Measurements from ENCODE around the gene KCNA2. TPM values are rescaled to one million over a fixed set of nuclear protein-coding genes. Genes with fewer than 3 reads are reported as not detected.

The KCNA2 gene
- total RNA-seq, 2 experiments from 2014 or later: 0.13 to 0.15 TPM

- CTCF ChIA-PET: interaction anchor here (0.6 kb wide), 1 partner anchor 58 kb away, joined by 3 read pairs; no protein-coding TSS in a partner anchor
- POLR2A ChIA-PET: no interaction called here
Measured at GRCh38 chr1:110585481-110585880, 20.7 kb downstream of the KCNA2 start.

DNA sequence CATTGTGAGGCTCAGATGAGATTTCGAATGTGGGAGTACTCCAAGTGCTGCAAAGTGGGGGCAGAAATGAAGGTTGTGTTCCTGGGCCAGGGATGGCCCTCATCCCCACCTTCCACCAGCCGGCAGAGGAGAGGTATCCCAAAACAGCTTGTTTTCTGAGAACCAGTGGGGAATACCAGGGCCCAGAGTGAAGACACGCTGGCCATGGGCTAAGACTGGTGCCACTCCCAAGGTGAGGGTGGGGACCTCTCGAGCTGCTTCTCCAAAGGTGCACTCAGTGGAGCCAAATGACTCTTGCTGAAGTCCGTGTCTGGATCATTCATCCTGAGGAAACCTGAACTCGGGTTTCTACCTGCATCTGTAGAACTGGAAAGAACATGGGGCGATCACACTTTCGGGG is 22.1 kb downstream of the KCNA2 start:
- ChIA-PET CTCF (no interaction called here), POLR2A (no interaction called here)

DNA sequence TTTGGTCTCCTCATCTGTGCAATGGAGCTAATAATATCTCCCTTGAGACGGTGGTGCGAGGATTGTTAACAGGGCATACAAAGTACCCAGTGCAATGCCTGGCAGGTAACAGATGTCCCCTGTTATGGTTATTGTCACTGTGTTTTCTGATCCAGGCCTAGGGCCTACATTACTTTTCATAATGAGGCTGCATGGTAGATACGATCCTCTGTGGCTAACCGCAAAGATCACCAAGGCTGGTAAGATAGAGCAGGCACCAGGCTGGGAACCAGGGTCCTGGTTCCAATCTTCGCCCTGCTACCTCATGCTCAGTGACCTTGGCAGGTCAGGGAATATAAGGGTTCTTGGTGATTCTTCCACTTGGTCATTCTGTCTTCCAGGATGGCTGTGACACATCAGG is 22.7 kb downstream of the KCNA2 start:
- ChIA-PET CTCF (no interaction called here), POLR2A (no interaction called here)

- ChIA-PET POLR2A (no interaction called here), CTCF (no interaction called here)
Measured at GRCh38 chr1:110582378-110582777, 23.8 kb downstream of the KCNA2 start.

DNA sequence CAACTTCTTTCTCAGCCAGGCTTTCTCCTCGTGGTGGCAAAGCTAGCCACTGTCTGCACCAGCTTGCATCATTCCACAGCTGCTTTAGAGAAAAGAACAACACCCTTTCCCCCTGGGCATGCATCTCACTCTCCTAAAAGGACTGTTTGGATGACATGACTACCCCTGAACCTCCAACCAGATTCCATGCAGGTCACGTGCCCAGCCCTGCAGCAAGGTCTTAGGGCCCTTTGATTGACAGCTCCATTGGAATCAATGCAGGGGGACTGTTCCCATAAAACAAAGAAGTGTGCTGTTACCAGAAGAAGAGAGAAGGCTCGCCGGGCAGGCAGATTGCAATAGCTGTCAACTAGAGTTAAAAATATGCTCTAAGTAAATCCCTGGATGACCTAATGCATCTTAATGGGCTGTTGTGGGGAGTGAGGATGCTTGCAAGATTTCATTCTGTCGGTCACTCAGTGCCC is 24.4 kb downstream of the KCNA2 start:
- POLR2A ChIA-PET: no interaction called here
- CTCF ChIA-PET: no interaction called here

- ChIA-PET CTCF (no interaction called here), POLR2A (no interaction called here)
Measured at GRCh38 chr1:110580244-110580643, 25.9 kb downstream of the KCNA2 start.

DNA sequence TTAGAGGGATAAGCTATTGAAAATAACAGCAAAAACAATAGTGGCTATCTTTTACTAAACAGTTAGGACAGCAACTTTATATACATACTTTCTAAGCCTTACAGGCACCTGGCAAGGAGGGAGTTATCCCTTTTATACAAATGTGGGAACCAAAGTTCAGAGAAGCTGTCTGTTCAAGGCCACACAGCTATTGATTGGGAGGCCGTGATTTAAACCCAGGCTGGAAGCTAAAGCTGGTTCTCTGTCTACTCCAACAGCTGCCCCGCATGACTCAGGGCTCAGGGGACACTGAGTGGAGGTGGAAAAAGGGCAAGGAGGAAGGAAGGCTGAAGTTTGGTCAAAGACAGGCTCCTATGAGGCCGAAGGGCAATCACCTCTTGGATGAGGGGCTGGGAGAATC is 26.7 kb downstream of the KCNA2 start:
- CTCF ChIA-PET: no interaction called here
- POLR2A ChIA-PET: no interaction called here

- CTCF ChIA-PET: no interaction called here
- POLR2A ChIA-PET: no interaction called here
Measured at GRCh38 chr1:110576441-110576840, 29.7 kb downstream of the KCNA2 start.

DNA sequence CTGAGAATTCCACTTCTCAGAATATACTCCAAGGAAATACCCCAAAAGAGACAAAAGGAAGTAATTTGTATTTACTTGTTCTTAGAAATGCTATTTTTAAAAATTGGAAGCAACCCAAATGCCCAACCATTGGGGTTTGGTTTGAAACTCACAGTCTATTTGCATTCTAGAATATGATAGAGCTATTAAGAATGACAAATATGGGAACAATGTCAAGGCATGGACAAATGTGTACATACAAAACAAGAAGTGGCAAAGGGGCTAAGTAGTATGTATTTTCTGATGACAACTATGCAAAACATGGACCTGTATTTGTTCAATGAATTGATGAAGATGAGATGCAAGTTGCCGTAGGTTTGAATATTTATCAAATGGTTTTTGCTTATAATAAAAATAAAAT is 32.8 kb downstream of the KCNA2 start:
- ChIA-PET CTCF (interaction anchor here (0.7 to 1.0 kb wide), 2 partner anchors 34 to 111 kb away, joined by 3 read pairs; no protein-coding TSS in a partner anchor), POLR2A (no interaction called here)

DNA sequence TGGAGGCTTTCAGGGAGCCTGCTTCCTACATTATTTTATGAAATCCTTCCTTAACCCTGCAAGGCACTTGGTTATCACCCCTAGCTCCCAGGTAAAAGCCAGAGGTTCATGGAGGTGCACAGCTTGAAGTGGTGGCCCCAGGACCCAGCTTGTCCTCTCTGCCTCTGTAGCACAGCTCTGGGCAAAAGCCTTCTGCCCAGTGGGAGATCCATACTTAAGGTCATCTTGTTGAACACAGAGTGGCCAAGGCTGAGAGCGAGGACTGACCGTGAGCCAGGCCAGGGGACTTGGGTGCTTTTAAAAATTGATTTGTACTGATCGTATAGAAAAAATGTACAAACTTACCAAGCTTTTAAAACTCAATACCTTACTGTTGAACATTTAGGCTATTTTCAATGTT is 33.4 kb downstream of the KCNA2 start:
- POLR2A ChIA-PET: no interaction called here
- CTCF ChIA-PET: interaction anchor here (0.7 to 1.0 kb wide), 3 partner anchors 17 to 110 kb away, joined by 3 read pairs; no protein-coding TSS in a partner anchor

DNA sequence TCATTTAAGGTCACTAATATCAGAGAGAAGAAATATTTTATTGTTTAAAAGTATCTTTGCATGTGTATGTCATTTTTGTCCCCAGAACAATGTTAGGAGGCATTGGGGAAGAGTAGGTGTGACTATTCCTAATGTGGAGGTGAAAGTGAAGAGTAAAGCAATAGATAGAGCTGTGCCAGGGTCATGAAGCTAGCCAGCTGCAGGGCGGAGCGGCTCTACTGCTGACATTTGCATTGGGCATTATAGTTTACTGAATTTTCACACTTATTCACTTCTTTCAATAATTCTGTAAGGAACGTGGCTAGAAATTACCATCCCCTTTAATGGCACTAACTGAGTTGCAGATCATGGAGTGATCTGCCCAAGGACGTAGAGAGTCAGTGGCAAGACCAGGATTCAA is 35.3 kb downstream of the KCNA2 start:
- CTCF ChIA-PET: no interaction called here
- POLR2A ChIA-PET: no interaction called here

- CTCF ChIA-PET: no interaction called here
- POLR2A ChIA-PET: no interaction called here
Measured at GRCh38 chr1:110570307-110570706, 35.9 kb downstream of the KCNA2 start.

- ChIA-PET POLR2A (no interaction called here), CTCF (no interaction called here)
Measured at GRCh38 chr1:110566836-110567235, 39.3 kb downstream of the KCNA2 start.

DNA sequence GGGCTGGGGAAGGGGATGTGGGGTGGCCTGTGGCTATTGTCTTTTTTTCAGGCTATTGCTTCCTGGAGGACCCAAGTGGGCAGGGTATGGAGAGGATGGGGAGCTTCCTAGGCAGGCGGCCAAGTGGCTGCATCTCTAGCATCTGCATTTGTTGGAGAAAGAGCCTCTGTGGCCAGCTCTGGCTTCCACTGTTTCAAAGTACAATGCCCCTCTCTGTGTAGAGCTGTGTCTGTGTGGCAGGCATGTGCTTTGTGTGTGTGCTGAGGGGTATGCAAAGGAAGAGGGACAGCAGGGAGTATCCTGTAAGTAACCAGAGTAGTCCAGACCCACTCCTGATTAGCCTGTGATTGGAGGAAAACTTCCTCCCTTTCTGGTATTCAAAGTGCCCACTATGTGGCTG is 40.6 kb downstream of the KCNA2 start:
- CTCF ChIA-PET: interaction anchor here (3.6 kb wide), 1 partner anchor 11 kb away, joined by 10 read pairs; no protein-coding TSS in a partner anchor
- POLR2A ChIA-PET: no interaction called here

DNA sequence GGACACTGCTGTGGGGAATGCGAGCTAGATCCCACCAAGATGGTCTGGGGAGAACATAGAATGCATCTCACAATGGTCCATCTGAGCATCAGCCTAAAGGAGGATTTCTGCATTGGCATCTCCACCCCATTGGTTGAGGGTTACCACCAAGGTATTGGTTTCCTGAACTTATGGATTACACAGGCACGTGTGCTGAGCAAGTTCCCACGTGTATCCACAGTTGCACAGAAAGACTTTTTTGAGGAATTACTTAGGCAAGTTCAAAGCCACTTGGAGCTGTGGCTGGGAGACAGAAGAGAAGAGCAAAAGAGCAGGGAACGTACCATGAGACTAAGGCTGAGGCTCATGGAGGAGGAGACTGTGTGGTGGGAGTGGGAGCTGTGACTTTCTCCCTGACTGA is 43.1 kb downstream of the KCNA2 start:
- POLR2A ChIA-PET: no interaction called here
- CTCF ChIA-PET: interaction anchor here (3.6 kb wide), 1 partner anchor 8 kb away, joined by 10 read pairs; no protein-coding TSS in a partner anchor

- ChIA-PET POLR2A (no interaction called here), CTCF (no interaction called here)
Measured at GRCh38 chr1:110561596-110561995, 44.6 kb downstream of the KCNA2 start.

GRCh38 chr1:110559157-110559556 is 47.0 kb downstream of the KCNA2 start:
- POLR2A ChIA-PET: no interaction called here
- CTCF ChIA-PET: no interaction called here

- ChIA-PET CTCF (interaction anchor here (0.8 to 3.4 kb wide), 3 partner anchors 34 to 226 kb away, joined by 4 to 12 read pairs (median 4); no protein-coding TSS in a partner anchor), POLR2A (interaction anchor here (0.7 kb wide), 1 partner anchor 207 kb away, joined by 3 read pairs; no protein-coding TSS in a partner anchor)
Measured at GRCh38 chr1:110557481-110557880, 48.7 kb downstream of the KCNA2 start.

DNA sequence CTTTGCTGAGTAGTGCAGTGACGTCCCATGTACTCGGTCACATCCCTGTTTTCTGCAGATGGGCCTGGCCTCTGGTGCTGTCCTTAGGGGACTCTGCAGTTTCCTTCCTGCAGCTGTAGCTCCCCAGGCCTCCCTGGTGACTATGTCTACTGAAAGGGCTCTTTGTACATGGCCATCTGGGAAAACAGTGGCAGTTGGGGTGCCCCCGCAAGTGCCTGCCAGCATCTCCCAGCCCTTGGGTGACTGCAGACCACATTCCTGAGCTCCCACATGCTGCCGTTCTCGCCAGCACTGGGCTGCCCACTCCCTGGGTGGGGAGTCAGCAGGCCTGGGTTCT is 49.7 kb downstream of the KCNA2 start:
- POLR2A ChIA-PET: no interaction called here
- CTCF ChIA-PET: interaction anchor here (0.7 to 3.4 kb wide), 8 partner anchors 14 to 226 kb away, joined by 3 to 12 read pairs (median 4); no protein-coding TSS in a partner anchor

DNA sequence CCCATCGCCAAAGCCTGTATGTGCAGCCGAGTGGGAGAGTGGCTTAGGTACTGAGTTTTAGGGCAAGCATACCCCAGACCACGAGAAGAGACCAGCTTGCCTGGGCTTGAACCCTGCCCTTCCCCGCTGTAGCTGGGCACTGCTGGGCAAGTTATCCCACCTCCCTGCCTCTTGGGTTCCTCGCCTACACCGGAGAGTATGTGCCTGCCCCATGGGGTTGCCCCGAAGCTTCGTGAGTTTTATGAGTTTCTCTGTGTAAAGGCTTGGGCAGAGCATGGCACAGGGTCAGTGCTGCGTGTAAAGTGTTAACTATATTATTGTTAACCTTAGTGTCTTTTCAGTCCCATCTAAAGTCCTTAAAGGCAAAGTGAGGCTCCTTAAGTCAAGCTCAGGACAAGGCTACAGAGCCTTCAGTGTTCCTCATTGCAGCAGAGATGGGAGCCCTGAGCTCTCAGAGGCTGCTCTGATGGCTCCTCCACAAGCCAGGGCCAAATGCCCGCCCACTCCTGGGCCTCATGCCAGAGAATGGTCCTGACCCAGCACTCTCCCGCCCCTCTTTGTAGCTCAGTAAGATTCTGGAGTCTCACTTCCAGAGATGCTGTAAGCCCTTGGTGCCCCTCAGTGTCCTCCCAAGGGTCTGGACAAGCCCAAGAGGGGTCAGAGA is 50.2 kb downstream of the KCNA2 start:
- ChIA-PET POLR2A (no interaction called here), CTCF (interaction anchor here (0.6 to 3.4 kb wide), 16 partner anchors 8 to 231 kb away, joined by 3 to 12 read pairs (median 4); partner anchors contain the start of gene KCNA2)

- ChIA-PET CTCF (interaction anchor here (0.6 to 3.4 kb wide), 16 partner anchors 9 to 232 kb away, joined by 3 to 12 read pairs (median 4); partner anchors contain the start of gene KCNA2), POLR2A (no interaction called here)
Measured at GRCh38 chr1:110554871-110555801, 51.0 kb downstream of the KCNA2 start.

Measured in activated CD8-positive, alpha-beta memory T cell treated with anti-CD3 and anti-CD28 coated beads for 36 hours (primary cell).